Naive thymus-derived CD8-positive, alpha-beta T cell (primary cell): ENCODE measurements around the gene SAMD14. TPM values are rescaled to one million over a fixed set of nuclear protein-coding genes. Genes with fewer than 3 reads are reported as not detected.

Experiments used
- ATAC-seq, 2 donors: fragments of 150-1000 bp; cut with Tn5 transposase in 1 of 2; sonication (Bioruptor Pico), chemical (Tn5 transposase) in 1 of 2; 1 replicate in 1 of 2; 2 replicates in 1 of 2; pipeline ENCODE4 v1.10.0; 2021; ENCODE audit warnings: mild to moderate bottlenecking in 2 of 2, moderate library complexity in 2 of 2
- POLR2A ChIA-PET: fragments of 350-600 bp; sonication (Branson Sonifier 250); formaldehyde crosslinking; loops from one replicate; lab custom pipeline; 2021; ENCODE audit warnings: antibody characterized with exemption; lab: Charles Lee
- DNase-seq, 10 donors: peaks; one replicate each; pipeline versions ENCODE4 v3.0.0 to v3.0.0-alpha.2; 2020 to 2022
- H3K27ac Mint-ChIP-seq, 10 donors: one replicate each; pipeline ENCODE4 v1.8.0; 2020 to 2022; ENCODE audit warnings: mild to moderate bottlenecking in 10 of 10, mixed read lengths in 10 of 10, moderate library complexity in 4 of 10, inconsistent platforms in 1 of 10
- H3K27me3 Mint-ChIP-seq, 5 donors: one replicate each; pipeline ENCODE4 v1.8.0; 2021 to 2022; ENCODE audit warnings: mixed read lengths in 5 of 5
- H3K36me3 Mint-ChIP-seq, 3 donors: one replicate each; pipeline ENCODE4 v1.8.0; 2020 to 2022; ENCODE audit warnings: mixed read lengths in 3 of 3, mild to moderate bottlenecking in 2 of 3, inconsistent platforms in 1 of 3
- H3K4me1 Mint-ChIP-seq, 4 donors: one replicate each; pipeline ENCODE4 v1.8.0; 2021 to 2022; ENCODE audit warnings: mixed read lengths in 4 of 4
- H3K4me3 Mint-ChIP-seq, 10 donors: one replicate each; pipeline ENCODE4 v1.8.0; 2020 to 2022; ENCODE audit warnings: mild to moderate bottlenecking in 10 of 10, mixed read lengths in 10 of 10, moderate library complexity in 6 of 10, inconsistent platforms in 1 of 10
- H3K9me3 Mint-ChIP-seq, 9 donors: one replicate each; pipeline ENCODE4 v1.8.0; 2020 to 2022; ENCODE audit warnings: mixed read lengths in 9 of 9, mild to moderate bottlenecking in 3 of 9, inconsistent platforms in 1 of 9, moderate library complexity in 1 of 9
- polyA plus RNA-seq, 3 donors: library from polyadenylated mRNA; unstranded; fragments of 300-500 nt; fragmentation: Illumina TruSeq; gene quantifications; one replicate each; pipeline ENCODE4 v1.2.3, GENCODE V29; 2021
- total RNA-seq, 8 experiments: library from RNA in 2 of 8; stranded (reverse) in 2 of 8; gene quantifications; one replicate each; pipeline ENCODE4 v1.2.3 and lab custom pipeline; 2021 to 2026

Gene SAMD14
- total and polyA plus RNA-seq, 5 experiments from 2014 or later, result 0.30 TPM; not detected in 4

GRCh38 chr17:50103252-50103651 lies 26.7 kb downstream of the SAMD14 start:
- POLR2A ChIA-PET, result interaction anchor here (0.5 to 0.6 kb wide), 3 partner anchors 204 to 1019 kb away, joined by 3 read pairs; no protein-coding TSS in a partner anchor
- Mint-ChIP-seq H3K4me1 (peaks cover 7 to 21% (median 18%) of the 10 kb centered on the region in 4 donors), H3K27ac (no peak overlapping the region), H3K9me3 (no peaks in the 10 kb centered on the region), H3K4me3 (no peak overlapping the region), H3K36me3 (peaks cover 0 to 54% (median 5%) of the 10 kb centered on the region in 3 donors), H3K27me3 (no peaks in the 10 kb centered on the region)
- no peak for DNase-seq
- no peak for ATAC-seq

- Mint-ChIP-seq H3K27ac (no peak overlapping the region), H3K9me3 (no peaks in the 10 kb centered on the region), H3K4me3 (no peak overlapping the region), H3K27me3 (no peaks in the 10 kb centered on the region), H3K4me1 (peaks cover 7 to 25% (median 21%) of the 10 kb centered on the region in 4 donors), H3K36me3 (peaks cover 0 to 56% (median 5%) of the 10 kb centered on the region in 3 donors)
- DNase-seq, result no peak
- ATAC-seq, result no peak
- POLR2A ChIA-PET, result interaction anchor here (0.6 kb wide), 2 partner anchors 205 to 795 kb away, joined by 3 read pairs; no protein-coding TSS in a partner anchor
These were observed 27.6 kb downstream of the SAMD14 start for GRCh38 chr17:50102164-50102991.

- no peak for ATAC-seq
These were observed 28.4 kb downstream of the SAMD14 start for GRCh38 chr17:50101346-50102163.

GRCh38 chr17:50100921-50101345 lies 29.0 kb downstream of the SAMD14 start:
- POLR2A ChIA-PET, result no interaction called here
- Mint-ChIP-seq H3K36me3 (peaks cover 0 to 47% (median 2%) of the 10 kb centered on the region in 3 donors), H3K9me3 (no peaks in the 10 kb centered on the region), H3K27ac (peak overlapping the region in 2 of 10 donors; percentile 8 to 31), H3K4me3 (no peak overlapping the region), H3K27me3 (no peaks in the 10 kb centered on the region), H3K4me1 (peaks cover 12 to 40% (median 34%) of the 10 kb centered on the region in 4 donors)
- no peak for ATAC-seq
- no peak for DNase-seq

More at GRCh38 chr17:50101346-50102163, 28.4 kb downstream of the SAMD14 start:
- H3K4me1 Mint-ChIP-seq, result peaks cover 8 to 33% (median 28%) of the 10 kb centered on the region in 4 donors
- no peaks in the 10 kb centered on the region for H3K27me3 Mint-ChIP-seq
- DNase-seq, result no peak
- no peak overlapping the region for H3K4me3 Mint-ChIP-seq
- peaks cover 0 to 51% (median 5%) of the 10 kb centered on the region in 3 donors for H3K36me3 Mint-ChIP-seq
- H3K9me3 Mint-ChIP-seq, result no peaks in the 10 kb centered on the region
- peak overlapping the region in 1 of 10 donors; percentile 8 for H3K27ac Mint-ChIP-seq
- POLR2A ChIA-PET, result no interaction called here

GRCh38 chr17:50100480-50100883 lies 29.5 kb downstream of the SAMD14 start:
- no peak for DNase-seq
- Mint-ChIP-seq H3K4me1 (peaks cover 17 to 44% (median 38%) of the 10 kb centered on the region in 4 donors), H3K27me3 (no peaks in the 10 kb centered on the region), H3K36me3 (peaks cover 0 to 45% (median 2%) of the 10 kb centered on the region in 3 donors), H3K27ac (peak overlapping the region in 1 of 10 donors; percentile 31), H3K9me3 (no peaks in the 10 kb centered on the region), H3K4me3 (no peak overlapping the region)
- ATAC-seq, result no peak
- POLR2A ChIA-PET, result no interaction called here

- peaks cover 0 to 36% (median 2%) of the 10 kb centered on the region in 3 donors for H3K36me3 Mint-ChIP-seq
These were observed 31.0 kb downstream of the SAMD14 start for GRCh38 chr17:50099003-50099402.

GRCh38 chr17:50098583-50098982 lies 31.4 kb downstream of the SAMD14 start:
- POLR2A ChIA-PET, result interaction anchor here (1.4 kb wide), 1 partner anchor 53 kb away, joined by 4 read pairs; no protein-coding TSS in a partner anchor
- peak overlapping the region in 2 of 10 donors; percentile 38 to 76 for H3K27ac Mint-ChIP-seq
- H3K36me3 Mint-ChIP-seq, result peaks cover 0 to 36% (median 2%) of the 10 kb centered on the region in 3 donors
- DNase-seq (no peak), ATAC-seq (no peak)
- H3K4me3 Mint-ChIP-seq, result no peak overlapping the region
- H3K27me3 Mint-ChIP-seq, result peaks cover 0 to 3% (median 0%) of the 10 kb centered on the region in 5 donors
- H3K4me1 Mint-ChIP-seq, result peaks cover 20 to 53% (median 50%) of the 10 kb centered on the region in 4 donors
- no peaks in the 10 kb centered on the region for H3K9me3 Mint-ChIP-seq

More at GRCh38 chr17:50099003-50099402, 31.0 kb downstream of the SAMD14 start:
- no peak for ATAC-seq
- H3K4me3 Mint-ChIP-seq, result no peak overlapping the region
- POLR2A ChIA-PET, result no interaction called here
- peaks cover 0 to 3% (median 0%) of the 10 kb centered on the region in 5 donors for H3K27me3 Mint-ChIP-seq
- peak overlapping the region in 1 of 10 donors; percentile 76 for H3K27ac Mint-ChIP-seq
- peaks cover 20 to 51% (median 49%) of the 10 kb centered on the region in 4 donors for H3K4me1 Mint-ChIP-seq
- no peak for DNase-seq
- no peaks in the 10 kb centered on the region for H3K9me3 Mint-ChIP-seq

- Mint-ChIP-seq H3K27ac (no peak overlapping the region), H3K9me3 (no peaks in the 10 kb centered on the region), H3K4me3 (peak overlapping the region in 1 of 10 donors; percentile 22), H3K36me3 (peaks cover 0 to 32% (median 2%) of the 10 kb centered on the region in 3 donors), H3K4me1 (peaks cover 23 to 56% (median 50%) of the 10 kb centered on the region in 4 donors), H3K27me3 (peaks cover 0 to 3% (median 0%) of the 10 kb centered on the region in 5 donors)
- no peak for ATAC-seq
- POLR2A ChIA-PET, result interaction anchor here (0.9 to 1.4 kb wide), 2 partner anchors 16 to 53 kb away, joined by 3 to 4 read pairs; no protein-coding TSS in a partner anchor
- no peak for DNase-seq
These were observed 32.0 kb downstream of the SAMD14 start for GRCh38 chr17:50097926-50098325.

- Mint-ChIP-seq H3K36me3 (peaks cover 0 to 32% (median 2%) of the 10 kb centered on the region in 3 donors), H3K4me3 (peak overlapping the region in 5 of 10 donors; percentile 22 to 99 (median 50)), H3K9me3 (no peaks in the 10 kb centered on the region), H3K4me1 (peaks cover 23 to 56% (median 49%) of the 10 kb centered on the region in 4 donors), H3K27me3 (peaks cover 0 to 3% (median 0%) of the 10 kb centered on the region in 5 donors), H3K27ac (peak overlapping the region in 4 of 10 donors; percentile 52 to 67 (median 60))
- ATAC-seq (no peak), DNase-seq (no peak)
- POLR2A ChIA-PET, result interaction anchor here (0.8 to 1.4 kb wide), 3 partner anchors 16 to 54 kb away, joined by 3 to 4 read pairs (median 3); no protein-coding TSS in a partner anchor
These were observed 32.5 kb downstream of the SAMD14 start for GRCh38 chr17:50097455-50097854.

GRCh38 chr17:50096758-50097157 lies 33.2 kb downstream of the SAMD14 start:
- Mint-ChIP-seq H3K4me1 (peaks cover 23 to 56% (median 49%) of the 10 kb centered on the region in 4 donors), H3K27ac (peak overlapping the region in 5 of 10 donors; percentile 25 to 95 (median 60)), H3K4me3 (peak overlapping the region in 9 of 10 donors; percentile 26 to 99 (median 98)), H3K27me3 (peaks cover 0 to 5% (median 0%) of the 10 kb centered on the region in 5 donors), H3K9me3 (no peaks in the 10 kb centered on the region), H3K36me3 (peaks cover 0 to 28% (median 0%) of the 10 kb centered on the region in 3 donors)
- ATAC-seq (no peak), DNase-seq (no peak)
- POLR2A ChIA-PET, result interaction anchor here (0.8 to 1.5 kb wide), 3 partner anchors 18 to 55 kb away, joined by 3 to 4 read pairs (median 4); no protein-coding TSS in a partner anchor

- H3K27me3 Mint-ChIP-seq, result peaks cover 0 to 5% (median 0%) of the 10 kb centered on the region in 5 donors
- peaks cover 23 to 56% (median 49%) of the 10 kb centered on the region in 4 donors for H3K4me1 Mint-ChIP-seq
- DNase-seq (no peak), ATAC-seq (no peak)
- POLR2A ChIA-PET, result interaction anchor here (0.6 to 1.5 kb wide), 7 partner anchors 17 to 418 kb away, joined by 3 to 17 read pairs (median 4); partner anchors contain the start of gene SPOP
- peak overlapping the region; percentile 95 to 99 (median 98) for H3K4me3 Mint-ChIP-seq
- peak overlapping the region; percentile 93 to 98 (median 96) for H3K27ac Mint-ChIP-seq
- H3K9me3 Mint-ChIP-seq, result no peaks in the 10 kb centered on the region
- peaks cover 0 to 28% (median 0%) of the 10 kb centered on the region in 3 donors for H3K36me3 Mint-ChIP-seq
These were observed 33.9 kb downstream of the SAMD14 start for GRCh38 chr17:50096092-50096491.
